GM19328 (cell line): ENCODE results near the gene RIOK3.
"Not testable (repeated sequence)": the region's sequence is repeated elsewhere in the genome, so short reads cannot be mapped to it uniquely, and the experiment has no call there.

Experiments
- ATAC-seq: cut with Tn5 transposase; IDR thresholded peaks from one replicate; pipeline ENCODE4 v1.9.1; 2021; ENCODE audit warnings: mild to moderate bottlenecking, moderate library complexity; ENCODE audit not compliant: unreplicated experiment

The RIOK3 gene

DNA sequence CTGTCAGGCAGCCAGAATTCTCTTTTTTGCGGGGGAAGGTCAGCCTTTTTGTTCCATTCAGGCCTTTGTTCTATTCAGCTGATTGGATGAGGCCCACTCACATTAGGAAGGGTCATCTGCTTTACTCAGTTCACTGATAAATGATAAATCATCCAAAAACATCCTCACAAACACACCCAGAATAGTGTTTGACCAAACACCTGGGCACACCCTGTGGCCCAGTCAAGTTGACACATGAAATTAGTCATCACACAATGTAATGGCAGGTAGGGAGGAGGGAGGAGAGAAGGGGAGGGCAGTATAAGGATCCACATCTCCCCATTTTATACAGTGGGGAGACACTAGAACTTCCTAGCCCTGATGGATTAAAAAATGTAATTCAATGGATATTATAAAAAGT lies 41.9 kb downstream of the RIOK3 start:
- no peak for ATAC-seq

DNA sequence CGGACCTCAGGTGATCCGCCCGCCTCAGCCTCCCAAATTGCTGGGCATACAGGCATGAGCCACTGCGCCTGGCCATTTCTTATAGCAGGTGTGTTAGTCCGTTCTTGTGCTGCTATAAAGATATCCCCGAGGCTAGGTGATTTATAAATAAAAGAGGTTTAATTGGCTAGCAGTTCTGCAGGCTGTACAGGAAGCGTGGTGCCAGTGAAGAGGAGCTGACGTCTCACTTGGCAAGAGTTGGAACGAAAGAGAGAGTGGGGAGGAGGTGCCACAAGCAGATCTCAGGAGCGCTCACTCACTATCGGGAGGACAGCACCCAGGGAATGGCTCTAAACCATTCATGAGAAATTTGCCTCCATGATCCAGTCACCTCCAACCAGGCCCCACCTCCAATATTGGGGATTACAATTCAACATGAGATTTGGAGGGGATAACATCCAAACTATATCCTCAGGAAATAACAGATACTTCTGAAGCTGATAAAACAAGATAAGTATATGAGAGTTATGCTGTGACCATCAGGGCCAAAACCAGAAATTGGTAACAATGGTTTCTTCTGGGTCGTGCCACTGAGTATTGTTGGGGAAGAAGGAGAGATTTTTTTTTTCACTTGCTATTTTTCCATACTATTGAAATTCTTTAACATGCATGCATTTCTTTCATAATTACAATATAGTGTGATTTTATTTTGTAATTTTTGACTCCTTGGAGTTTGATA lies 42.8 kb downstream of the RIOK3 start:
- no peak for ATAC-seq

DNA sequence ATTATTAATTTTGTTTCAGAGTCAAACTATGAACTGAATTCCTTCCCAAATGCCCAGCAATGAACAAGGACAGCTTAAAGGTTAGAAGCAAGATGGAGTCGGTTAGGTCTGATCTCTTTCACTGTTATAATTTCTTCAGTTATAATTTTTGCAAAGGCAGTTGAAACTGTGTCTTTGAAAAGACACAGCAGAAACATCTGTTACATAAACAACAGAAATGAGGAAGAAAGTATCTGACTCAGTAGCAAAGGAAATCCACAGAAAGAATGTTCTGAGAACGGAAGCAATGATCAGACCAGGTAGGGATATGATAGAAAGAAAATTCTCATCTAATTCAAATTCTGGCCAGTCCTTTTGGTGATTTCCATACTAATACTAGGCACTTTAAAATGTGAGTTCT lies 45.0 kb downstream of the RIOK3 start:
- no peak for ATAC-seq

DNA sequence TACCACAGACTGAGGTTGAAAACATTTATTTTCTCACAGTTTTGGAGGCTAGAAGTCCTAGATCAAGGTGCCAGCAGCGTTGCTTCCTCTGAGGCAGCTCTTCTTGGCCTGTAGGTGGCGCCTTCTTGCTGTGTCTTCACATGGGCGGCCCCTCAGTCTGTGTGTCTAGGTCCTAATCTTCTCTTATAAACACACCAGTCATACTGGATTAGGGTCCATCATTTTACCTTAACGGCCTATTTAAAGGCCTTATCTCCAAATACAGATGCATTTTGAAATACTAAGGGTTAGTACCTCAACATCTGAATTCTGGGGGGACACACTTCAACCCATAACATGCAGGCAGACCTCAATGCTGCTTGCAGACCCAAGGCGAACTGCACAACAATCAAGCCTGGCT lies 45.8 kb downstream of the RIOK3 start:
- ATAC-seq: no peak

DNA sequence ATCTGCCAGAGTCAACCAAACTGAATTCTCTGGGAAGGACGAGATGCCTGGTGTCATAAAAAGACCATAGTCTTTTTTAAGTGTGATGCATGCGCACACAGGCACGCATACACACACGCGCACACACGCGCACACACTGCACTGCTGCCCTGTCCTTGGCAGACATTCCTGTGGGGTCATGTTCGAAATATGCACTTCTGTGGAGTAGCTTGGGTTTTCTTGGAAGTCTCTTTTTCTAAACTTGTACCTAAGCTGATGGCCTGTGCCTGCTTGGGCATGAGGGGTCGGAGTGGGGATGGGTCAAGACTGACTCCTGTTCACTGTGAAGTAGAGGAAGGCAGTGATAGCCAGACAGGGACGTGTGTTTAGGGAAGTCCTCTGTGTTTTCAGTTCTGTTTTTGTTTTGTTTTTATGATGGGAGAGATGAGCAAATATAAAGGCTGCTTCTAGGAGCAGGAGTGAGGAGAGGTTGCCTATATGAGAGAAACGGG lies 46.2 kb downstream of the RIOK3 start:
- ATAC-seq: no peak

DNA sequence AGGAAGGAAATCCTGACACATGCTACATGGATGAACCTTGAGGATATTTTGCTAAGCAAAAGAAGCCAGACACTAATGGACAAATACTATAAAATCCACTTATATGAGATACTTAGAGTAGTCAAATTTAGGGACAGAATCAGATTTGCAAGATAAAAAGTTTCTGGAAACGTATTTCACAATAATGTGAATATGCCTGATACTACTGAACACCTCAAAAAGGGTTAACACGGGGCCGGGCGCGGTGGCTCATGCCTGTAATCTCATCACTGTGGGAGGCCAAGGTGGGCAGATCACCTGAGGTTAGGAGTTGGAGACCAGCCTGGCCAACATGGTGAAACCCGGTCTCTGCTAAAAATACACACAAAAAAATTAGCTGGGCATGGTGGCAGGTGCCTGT lies 48.5 kb downstream of the RIOK3 start:
- no peak for ATAC-seq

DNA sequence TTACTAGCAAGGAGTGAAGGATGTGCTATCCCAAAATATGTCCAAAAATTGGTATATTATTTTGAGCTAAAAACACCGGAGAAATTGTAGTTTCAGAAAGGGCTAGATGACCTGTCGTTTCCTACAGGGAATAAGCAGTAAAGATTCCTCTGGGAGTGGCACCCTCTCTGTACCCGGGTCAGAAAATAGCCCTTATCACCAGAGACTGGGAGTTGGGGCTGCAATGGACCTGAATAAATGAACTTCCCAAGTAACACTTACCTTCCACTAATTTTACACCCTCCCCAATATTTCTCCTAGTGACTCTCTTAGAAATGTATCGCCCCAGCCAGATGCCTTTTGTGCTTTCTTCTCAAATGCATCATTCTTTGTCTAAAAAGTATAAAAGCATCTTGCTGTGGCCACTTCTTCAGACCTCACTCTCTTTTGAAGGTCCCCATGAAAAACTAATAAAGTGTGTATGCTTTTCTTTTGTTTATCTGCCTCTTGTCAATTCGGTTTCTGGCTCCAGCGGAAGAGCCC lies 49.5 kb downstream of the RIOK3 start:
- ATAC-seq: no peak

DNA sequence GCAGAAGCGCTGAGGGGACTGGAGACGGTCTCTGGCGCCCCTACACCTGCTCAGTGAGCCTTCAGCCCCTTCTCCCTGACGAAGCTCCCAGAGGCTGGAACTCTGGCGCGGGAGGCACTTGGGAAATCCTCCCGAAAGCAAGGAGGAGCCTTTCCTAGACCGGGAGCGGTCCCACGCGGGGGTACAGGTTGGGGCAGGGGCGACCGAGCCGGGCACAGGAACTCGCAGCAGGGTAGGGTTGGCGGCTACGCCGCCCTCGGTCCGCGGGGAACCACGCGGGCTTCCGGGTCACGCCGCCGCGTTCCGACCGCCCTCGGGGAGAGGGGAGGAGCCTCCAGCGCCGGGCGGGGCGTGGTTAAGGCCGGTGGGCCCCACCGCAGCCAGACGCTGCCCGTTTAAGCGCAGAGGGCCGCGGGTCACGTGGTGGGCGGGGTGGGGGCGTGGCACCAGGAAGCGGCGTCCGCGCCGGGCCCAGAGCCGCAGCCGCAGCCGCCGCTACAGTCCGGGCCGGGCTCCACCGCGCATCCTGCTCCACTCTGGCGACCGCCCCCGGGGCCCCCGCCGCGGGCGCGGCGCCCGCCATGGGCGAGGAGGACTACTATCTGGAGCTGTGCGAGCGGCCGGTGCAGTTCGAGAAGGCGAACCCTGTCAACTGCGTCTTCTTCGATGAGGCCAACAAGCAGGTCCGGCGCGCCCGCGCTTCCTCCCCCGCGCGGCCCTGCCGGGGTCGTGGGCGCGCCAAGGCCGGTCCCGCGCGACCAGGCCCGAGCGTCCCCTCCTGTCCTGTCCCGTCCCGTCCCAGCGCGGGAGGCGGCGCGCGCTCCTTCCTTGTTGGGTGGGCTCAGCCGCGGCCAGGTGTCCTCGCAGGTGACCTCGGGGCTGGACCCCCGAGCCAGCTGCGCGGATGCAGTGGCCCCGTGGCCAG lies 50.2 kb downstream of the RIOK3 start, which contains the start of gene RMC1:
RMC1 (plus strand) TSS at position 474 of the 925 bp plus-strand sequence; CDS start at position 582, 108 bp downstream.
- ATAC-seq: peak; percentile 76

DNA sequence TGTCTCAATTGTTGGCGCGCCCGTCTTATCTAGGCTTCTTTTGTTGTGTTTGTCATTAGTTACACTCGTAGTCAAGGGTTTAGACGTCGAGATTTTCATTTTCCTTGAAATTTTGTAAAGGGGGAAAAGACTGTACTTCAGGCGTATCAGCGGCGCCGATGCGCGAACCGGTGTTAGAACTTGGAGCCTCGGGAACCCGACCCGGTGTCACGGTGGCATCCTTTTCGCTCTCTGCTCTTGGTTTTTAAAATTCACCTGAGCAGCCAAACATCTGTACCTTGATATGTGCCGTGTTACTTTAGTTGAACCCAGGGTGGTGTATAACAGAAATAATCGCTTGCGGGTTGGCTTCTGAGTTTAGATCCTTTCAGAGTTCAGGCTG lies 50.9 kb downstream of the RIOK3 start:
- ATAC-seq: no peak

DNA sequence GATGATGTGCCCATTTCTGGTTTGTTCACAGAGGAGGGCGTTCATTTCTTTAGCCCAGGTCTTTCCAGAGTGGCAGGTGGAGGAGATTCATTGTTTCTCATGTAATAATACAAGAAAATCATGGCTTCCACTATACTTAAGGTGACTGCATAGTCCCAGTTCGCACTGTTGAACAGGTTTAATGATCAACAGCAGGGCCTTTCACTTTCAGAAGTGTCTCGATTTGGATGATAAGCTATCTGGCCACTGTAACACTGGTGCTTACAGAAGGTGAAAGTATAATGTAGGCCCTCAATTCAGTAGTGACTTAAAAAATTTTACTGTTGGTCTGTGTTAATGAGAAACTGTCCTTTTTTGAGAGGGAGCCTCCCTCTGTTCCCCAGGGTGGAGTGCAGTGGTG lies 51.6 kb downstream of the RIOK3 start:
- no peak for ATAC-seq

DNA sequence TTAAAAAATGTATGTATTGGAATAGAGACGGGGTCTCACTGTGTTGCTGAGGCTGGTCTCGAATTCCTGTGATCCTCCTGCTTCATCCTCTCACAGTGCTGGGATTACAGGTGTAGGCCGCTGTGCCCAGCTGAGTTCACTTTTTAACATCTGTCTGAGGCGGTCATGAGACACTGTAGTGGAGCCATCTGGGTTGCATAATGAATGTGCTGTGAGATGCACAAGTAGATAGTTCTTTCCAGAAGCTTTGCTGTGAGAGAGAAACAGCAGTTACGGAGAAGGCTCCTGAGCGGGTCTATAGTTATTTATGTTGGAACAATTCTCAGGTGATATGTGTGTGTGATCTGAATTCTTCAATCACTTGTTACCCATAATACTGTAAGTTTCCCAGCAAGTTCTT lies 53.3 kb downstream of the RIOK3 start:
- ATAC-seq: no peak

DNA sequence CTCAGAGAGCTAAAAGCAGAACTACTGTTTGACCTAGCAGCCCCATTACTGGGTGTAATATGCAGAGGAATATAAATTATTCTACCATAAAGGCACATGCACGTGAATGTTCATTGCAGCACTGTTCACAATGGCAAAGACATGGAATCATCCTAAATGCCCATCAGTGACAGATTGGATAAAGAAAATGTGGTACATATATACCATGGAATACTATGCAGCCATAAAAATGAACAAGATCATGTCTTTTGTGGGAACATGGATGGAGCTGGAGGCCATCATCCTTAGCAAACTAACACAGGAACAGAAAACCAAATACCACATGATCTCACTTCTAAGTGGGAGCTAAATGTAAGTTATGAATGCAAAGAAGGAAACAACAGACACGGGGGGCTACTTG lies 57.8 kb downstream of the RIOK3 start:
- ATAC-seq: not testable (repeated sequence)

DNA sequence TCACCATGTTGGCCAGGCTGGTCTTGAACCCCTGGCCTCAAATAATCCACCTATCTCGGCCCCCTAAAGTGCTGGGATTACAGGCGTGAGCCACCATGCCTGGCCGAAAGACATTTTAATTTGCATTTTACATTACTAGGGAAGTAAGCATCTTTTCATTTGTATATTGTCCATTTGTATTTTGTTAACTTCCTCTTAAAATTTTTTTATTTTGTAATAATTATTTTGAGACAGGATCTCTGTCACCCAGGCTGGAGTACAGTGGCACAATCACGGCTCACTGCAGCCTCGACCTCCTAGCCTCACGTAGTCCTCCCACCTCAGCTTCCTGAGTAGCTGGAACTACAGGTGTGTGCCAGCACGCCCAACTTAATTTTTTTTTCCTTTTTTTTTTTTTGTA lies 59.1 kb downstream of the RIOK3 start:
- not testable (repeated sequence) for ATAC-seq

DNA sequence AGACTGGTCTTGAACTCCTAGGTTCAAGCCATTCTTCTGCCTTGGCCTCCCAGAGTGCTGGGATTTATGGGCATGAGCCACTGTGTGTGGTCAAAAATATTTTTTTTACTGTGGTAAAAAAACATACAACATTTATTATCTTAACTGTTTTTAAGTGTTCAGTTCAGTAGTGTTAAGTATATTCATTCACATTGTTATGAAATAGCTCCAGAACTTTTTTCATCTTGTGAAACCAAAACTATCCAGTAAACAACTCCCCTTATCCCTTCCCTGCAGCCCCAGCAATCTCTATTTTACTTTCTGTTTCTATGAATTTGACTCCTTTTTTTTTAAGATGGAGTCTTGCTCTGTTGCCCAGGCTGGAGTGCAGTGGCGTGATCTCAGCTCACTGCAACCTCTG lies 59.6 kb downstream of the RIOK3 start:
- ATAC-seq: no peak

DNA sequence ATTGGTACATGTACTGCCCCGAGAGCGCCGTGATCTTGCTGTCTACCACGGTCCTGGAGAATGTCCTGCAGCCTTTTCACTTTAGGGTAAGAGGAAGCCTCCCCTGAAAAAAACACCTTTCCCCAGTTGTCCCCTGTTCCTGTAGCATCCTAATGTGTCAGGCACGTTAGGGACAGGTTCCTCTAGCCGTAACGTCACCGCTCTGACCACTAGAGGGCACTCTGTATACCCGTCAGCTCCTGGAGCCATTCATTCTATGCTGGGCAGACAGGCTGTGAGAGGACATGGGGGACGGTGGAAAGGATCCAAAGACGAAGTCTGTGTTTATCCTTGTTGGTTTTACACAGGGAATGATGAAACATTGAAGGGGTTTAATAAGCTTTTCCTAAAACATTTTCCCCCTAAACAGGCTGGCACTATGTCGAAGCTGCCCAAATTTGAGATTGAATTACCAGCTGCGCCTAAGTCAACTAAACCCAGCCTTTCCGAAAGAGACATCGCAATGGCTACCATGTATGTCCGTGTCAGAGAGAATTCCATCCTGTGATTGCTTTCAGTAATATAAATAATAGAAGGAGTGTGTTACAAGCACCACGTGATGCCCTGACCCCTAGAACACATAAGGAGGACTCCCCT lies 62.9 kb downstream of the RIOK3 start:
- ATAC-seq: peak; percentile 79

DNA sequence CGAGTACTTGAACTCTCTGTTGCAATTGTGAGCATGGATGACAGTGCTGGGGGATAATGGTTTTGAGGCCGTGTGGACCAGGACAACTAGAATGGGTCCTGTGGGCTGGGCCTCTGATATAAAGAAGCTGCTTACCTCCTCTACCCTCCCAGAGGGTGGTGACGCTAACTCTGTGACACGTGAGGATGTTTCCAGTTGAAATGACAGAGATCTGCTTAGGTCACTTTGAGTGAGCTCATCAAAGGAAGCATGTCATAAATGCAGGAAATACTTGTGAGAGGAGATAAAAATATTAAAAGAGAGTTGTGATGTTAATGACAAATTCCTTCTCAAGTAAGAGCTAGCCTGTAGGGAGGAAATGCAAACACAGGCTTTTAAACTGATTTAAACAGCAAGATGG lies 66.6 kb downstream of the RIOK3 start:
- ATAC-seq: no peak

DNA sequence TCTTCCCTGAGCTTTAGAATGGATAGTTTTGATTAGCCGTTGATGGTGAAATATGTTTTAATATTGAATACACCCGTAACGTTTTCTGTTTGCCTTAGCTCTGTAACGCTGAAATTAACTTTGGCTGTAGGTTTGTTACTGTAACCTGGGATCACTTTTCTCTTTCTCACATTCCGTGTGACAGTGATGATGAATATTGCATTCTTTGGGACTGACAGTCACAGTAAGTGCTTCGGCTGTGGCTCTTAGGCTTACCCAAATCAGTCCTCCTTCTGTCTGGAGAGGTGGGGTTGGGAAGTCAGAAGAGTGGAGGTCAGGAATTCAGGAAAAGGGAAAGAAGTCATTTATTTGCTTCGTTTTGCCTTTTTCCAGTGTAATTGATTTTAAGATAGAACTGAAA lies 68.2 kb downstream of the RIOK3 start:
- ATAC-seq: no peak

DNA sequence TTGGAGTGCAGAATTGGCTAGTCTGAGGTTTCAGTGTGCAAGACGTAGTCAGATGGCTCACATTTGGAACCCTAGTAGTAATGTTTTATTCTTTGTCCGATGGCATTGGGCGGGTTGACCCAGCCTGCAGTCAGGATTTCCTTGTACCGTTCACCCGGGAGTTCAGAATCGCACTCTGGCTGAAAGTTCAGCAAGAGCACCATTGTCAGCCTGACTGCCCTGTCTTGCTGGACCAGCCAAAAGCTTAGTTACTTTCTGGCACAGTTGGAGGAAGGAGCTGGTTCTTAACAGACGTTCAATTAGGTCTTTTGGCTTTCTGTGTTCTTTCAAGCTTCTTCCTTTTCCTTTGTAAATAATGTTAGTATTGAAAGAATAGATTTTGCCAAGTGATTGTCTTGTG lies 68.8 kb downstream of the RIOK3 start:
- ATAC-seq: no peak

DNA sequence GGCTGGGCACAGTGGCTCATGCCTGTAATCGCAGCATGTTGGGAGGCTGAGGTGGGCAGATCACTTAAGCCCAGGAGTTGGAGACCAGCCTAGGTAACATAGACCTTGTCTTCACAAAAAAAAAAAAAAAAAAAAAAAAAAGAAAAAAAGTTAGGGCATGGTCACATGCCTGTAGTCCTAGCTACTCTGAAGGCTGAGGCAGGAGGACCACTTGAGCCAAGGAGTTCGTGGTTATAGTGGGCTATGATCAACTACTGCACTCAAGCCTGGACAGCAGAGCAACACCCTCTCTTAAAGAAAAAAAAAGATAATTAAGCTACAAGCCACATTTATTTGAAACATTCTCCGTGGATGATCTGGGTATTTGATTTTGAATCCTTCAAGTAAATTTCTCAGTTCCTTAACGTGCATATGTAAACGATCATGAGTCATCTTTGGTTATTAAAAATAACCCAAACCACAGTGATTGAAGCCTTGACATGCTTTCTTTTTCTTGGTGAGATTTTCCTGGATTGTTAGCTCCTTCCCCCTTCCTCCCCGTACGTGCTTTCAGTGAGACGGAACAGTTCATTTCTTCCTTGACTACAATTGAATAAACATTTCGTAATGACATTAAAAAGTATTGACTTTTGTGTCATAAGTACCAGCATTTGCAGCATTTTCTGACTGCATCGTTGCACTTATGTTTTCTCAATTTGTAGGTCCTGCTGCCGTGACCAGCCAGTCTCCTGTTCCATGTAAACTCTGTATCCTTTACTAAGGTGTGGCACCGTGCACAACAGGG lies 70.5 kb downstream of the RIOK3 start:
- ATAC-seq: no peak

DNA sequence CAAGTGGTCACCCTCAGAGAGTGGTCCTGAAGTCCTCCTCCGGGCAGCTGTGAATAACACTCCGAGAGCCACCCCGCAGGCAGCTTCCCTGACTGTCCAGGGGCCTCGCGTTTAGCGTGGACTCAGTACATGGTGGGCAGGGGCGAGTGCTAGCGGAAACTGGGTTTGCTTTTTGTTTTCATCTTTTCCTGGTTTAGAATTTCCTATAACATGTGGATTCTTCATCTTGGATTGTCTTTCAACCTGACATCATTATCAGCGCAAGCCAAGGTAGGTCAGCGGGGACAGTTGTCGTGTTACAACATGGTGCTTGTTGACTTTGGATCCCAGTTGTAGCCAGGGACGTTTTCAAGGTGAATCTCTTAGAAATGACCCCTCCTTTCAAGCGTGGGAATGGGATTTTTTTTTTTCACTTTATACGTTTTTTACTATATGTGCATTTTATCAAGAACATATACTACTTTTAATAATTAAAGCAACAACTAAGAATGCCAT lies 71.2 kb downstream of the RIOK3 start:
- no peak for ATAC-seq
